ENCODE data around the gene TPK1. TPM values are rescaled to one million over a fixed set of nuclear protein-coding genes. Genes with fewer than 3 reads are reported as not detected.

Gene TPK1
- polyA plus RNA-seq, 1 donor from 2014 or later, result 3.5 TPM

DNA sequence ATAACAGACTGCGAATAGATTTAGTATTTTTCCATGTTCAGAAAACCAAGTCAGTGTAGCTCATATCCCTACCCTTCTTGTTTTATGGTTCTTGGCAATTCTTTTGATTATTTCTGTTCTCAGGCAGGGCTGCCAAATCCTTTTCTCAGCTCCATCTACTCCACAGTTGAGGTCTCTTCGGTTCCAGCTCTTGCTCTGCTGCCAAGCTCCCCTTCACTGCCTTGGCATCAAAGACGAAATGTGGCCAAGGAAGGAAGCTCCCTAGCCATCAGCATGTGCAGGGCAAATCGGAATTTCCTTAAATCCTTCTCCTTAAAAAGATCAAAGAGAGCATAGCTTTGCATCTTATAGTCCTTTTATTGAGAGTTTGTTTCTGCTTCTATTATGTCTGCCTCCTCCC is 315.9 kb downstream of the TPK1 start:
- Histone ChIP-seq H4K20me1 (ENCODE audit: insufficient read depth) (no peaks in the 10 kb centered on the region), H3K27me3 (ENCODE audit: insufficient read depth, low read depth, low read length) (no peaks in the 10 kb centered on the region), H3F3A (ENCODE audit: insufficient read depth, low read length, poor library complexity, severe bottlenecking) (no peaks in the 10 kb centered on the region), H3K27ac (ENCODE audit: low read length) (no peak overlapping the region), H3K36me3 (ENCODE audit: insufficient read depth, low read length) (no peaks in the 10 kb centered on the region), H3K79me2 (replicated peaks; ENCODE audit: insufficient read depth, low read length) (no peaks in the 10 kb centered on the region), H2AFZ (ENCODE audit: low read depth, low read length) (no peak overlapping the region), H3K9me2 (ENCODE audit: insufficient read depth, low read length) (no peaks in the 10 kb centered on the region), H3K4me3 (ENCODE audit: low read length) (no peak overlapping the region), H3K4me2 (ENCODE audit: low read length) (no peak overlapping the region), H3K9ac (ENCODE audit: low read length) (no peak overlapping the region), H3K9me3 (ENCODE audit: low read length) (no peaks in the 10 kb centered on the region)
- no peak for TF ChIP-seq TAF1 (IDR thresholded peaks at IDR 0.05; ENCODE audit: low read depth)
- TF ChIP-seq, protein P1, sequence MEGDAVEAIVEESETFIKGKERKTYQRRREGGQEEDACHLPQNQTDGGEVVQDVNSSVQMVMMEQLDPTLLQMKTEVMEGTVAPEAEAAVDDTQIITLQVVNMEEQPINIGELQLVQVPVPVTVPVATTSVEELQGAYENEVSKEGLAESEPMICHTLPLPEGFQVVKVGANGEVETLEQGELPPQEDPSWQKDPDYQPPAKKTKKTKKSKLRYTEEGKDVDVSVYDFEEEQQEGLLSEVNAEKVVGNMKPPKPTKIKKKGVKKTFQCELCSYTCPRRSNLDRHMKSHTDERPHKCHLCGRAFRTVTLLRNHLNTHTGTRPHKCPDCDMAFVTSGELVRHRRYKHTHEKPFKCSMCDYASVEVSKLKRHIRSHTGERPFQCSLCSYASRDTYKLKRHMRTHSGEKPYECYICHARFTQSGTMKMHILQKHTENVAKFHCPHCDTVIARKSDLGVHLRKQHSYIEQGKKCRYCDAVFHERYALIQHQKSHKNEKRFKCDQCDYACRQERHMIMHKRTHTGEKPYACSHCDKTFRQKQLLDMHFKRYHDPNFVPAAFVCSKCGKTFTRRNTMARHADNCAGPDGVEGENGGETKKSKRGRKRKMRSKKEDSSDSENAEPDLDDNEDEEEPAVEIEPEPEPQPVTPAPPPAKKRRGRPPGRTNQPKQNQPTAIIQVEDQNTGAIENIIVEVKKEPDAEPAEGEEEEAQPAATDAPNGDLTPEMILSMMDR (IDR thresholded peaks at IDR 0.05; ENCODE audit: poor library complexity, severe bottlenecking), result no peak
- no peak for TF ChIP-seq MXI1 (conservative IDR thresholded peaks at IDR 0.05; ENCODE audit: poor library complexity, severe bottlenecking)
- TF ChIP-seq POLR2AphosphoS5 (IDR thresholded peaks at IDR 0.05), result no peak

GRCh38 chr7:144518360-144518759 is 317.5 kb downstream of the TPK1 start:
- no peaks in the 10 kb centered on the region for H3F3A ChIP-seq (ENCODE audit: insufficient read depth, low read length, poor library complexity, severe bottlenecking)
- no peaks in the 10 kb centered on the region for H3K79me2 ChIP-seq (replicated peaks; ENCODE audit: insufficient read depth, low read length)
- H3K27me3 ChIP-seq (ENCODE audit: insufficient read depth, low read depth, low read length), result no peaks in the 10 kb centered on the region
- no peaks in the 10 kb centered on the region for H3K36me3 ChIP-seq (ENCODE audit: insufficient read depth, low read length)
- no peaks in the 10 kb centered on the region for H4K20me1 ChIP-seq (ENCODE audit: insufficient read depth)
- H3K9me3 ChIP-seq (ENCODE audit: low read length), result no peaks in the 10 kb centered on the region
- H3K4me2 ChIP-seq (ENCODE audit: low read length), result no peak overlapping the region
- TF ChIP-seq SMC3 (conservative IDR thresholded peaks at IDR 0.05; ENCODE audit: poor library complexity) (no peak), RAD21 (conservative IDR thresholded peaks at IDR 0.05) (no peak), EP300 (conservative IDR thresholded peaks at IDR 0.05; ENCODE audit: poor library complexity, severe bottlenecking) (no peak), EZH2 (IDR thresholded peaks at IDR 0.05; ENCODE audit: borderline replicate concordance, insufficient read depth, low read length, poor library complexity, severe bottlenecking) (no peak), TAF1 (IDR thresholded peaks at IDR 0.05; ENCODE audit: low read depth) (no peak), POLR2AphosphoS5 (IDR thresholded peaks at IDR 0.05) (no peak), MXI1 (conservative IDR thresholded peaks at IDR 0.05; ENCODE audit: poor library complexity, severe bottlenecking) (no peak)
- TF ChIP-seq, protein P2, sequence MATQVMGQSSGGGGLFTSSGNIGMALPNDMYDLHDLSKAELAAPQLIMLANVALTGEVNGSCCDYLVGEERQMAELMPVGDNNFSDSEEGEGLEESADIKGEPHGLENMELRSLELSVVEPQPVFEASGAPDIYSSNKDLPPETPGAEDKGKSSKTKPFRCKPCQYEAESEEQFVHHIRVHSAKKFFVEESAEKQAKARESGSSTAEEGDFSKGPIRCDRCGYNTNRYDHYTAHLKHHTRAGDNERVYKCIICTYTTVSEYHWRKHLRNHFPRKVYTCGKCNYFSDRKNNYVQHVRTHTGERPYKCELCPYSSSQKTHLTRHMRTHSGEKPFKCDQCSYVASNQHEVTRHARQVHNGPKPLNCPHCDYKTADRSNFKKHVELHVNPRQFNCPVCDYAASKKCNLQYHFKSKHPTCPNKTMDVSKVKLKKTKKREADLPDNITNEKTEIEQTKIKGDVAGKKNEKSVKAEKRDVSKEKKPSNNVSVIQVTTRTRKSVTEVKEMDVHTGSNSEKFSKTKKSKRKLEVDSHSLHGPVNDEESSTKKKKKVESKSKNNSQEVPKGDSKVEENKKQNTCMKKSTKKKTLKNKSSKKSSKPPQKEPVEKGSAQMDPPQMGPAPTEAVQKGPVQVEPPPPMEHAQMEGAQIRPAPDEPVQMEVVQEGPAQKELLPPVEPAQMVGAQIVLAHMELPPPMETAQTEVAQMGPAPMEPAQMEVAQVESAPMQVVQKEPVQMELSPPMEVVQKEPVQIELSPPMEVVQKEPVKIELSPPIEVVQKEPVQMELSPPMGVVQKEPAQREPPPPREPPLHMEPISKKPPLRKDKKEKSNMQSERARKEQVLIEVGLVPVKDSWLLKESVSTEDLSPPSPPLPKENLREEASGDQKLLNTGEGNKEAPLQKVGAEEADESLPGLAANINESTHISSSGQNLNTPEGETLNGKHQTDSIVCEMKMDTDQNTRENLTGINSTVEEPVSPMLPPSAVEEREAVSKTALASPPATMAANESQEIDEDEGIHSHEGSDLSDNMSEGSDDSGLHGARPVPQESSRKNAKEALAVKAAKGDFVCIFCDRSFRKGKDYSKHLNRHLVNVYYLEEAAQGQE (IDR thresholded peaks at IDR 0.05; ENCODE audit: borderline replicate concordance), result no peak
- TF ChIP-seq, protein P1 (IDR thresholded peaks at IDR 0.05; ENCODE audit: poor library complexity, severe bottlenecking), result no peak
- H3K4me3 ChIP-seq (ENCODE audit: low read length), result no peak overlapping the region
- H3K9me2 ChIP-seq (ENCODE audit: insufficient read depth, low read length), result no peaks in the 10 kb centered on the region
- H3K9ac ChIP-seq (ENCODE audit: low read length), result no peak overlapping the region
- no peak overlapping the region for H3K27ac ChIP-seq (ENCODE audit: low read length)
- no peak overlapping the region for H2AFZ ChIP-seq (ENCODE audit: low read depth, low read length)
